Left ventricle myocardium inferior (tissue), 1 donor: ENCODE data around the gene ETFB. TPM values are rescaled to one million over a fixed set of nuclear protein-coding genes. Genes with fewer than 3 reads are reported as not detected.
"Not testable (repeated sequence)": the region's sequence is repeated elsewhere in the genome, so short reads cannot be mapped to it uniquely, and the experiment has no call there.

Experiments
- DNase-seq: peaks from one replicate; pipeline ENCODE4 v3.0.0-alpha.2; 2020
- H3K27ac ChIP-seq: fragments of 200-600 bp; replicated peaks from 2 replicates; pipeline ENCODE4 v1.8.0; 2021
- H3K27me3 ChIP-seq: fragments of 200-600 bp; 2 replicates; pipeline ENCODE4 v1.8.0; 2021; ENCODE audit warnings: low read depth
- H3K36me3 ChIP-seq: fragments of 200-600 bp; 2 replicates; pipeline ENCODE4 v1.8.0; 2021
- H3K4me1 ChIP-seq: fragments of 200-600 bp; 2 replicates; pipeline ENCODE4 v1.8.0; 2021
- H3K4me3 ChIP-seq: fragments of 200-600 bp; 2 replicates; pipeline ENCODE4 v1.8.0; 2021; ENCODE audit warnings: mild to moderate bottlenecking, moderate library complexity
- H3K9me3 ChIP-seq: fragments of 200-600 bp; replicated peaks from 2 replicates; pipeline ENCODE4 v1.8.0; 2021
- CTCF ChIP-seq: fragments of 200-600 bp; IDR thresholded peaks from 2 replicates; pipeline ENCODE4 v1.8.0; 2021; ENCODE audit warnings: antibody characterized with exemption, mild to moderate bottlenecking, borderline replicate concordance
- intact Hi-C: fragments of 100-400 bp; cut with micrococcal nuclease; formaldehyde crosslinking; loops from one replicate; pipeline ENCODE4 v1.11.0; 2022
- total RNA-seq: library from RNA; stranded (reverse); fragmentation: NEBNext Ultra II Directional; extraction: Animal tissue kit (Norgen Biotek cat#: 25700); gene quantifications from one replicate; pipeline ENCODE4 v1.2.1, GENCODE V29; 2021
- donor health status: DM: no; HTN: yes; CAD: no; lungs with severe emphysema.

Gene ETFB
- total RNA-seq, 1 donor from 2014 or later = 365 TPM

GRCh38 chr19:51399231-51399630, 33.0 kb upstream of the ETFB start:
- Histone ChIP-seq H3K27ac (no peak overlapping the region), H3K4me1 (peaks cover 6% of the 10 kb centered on the region), H3K36me3 (no peaks in the 10 kb centered on the region), H3K4me3 (no peak overlapping the region), H3K9me3 (peaks cover 19% of the 10 kb centered on the region), H3K27me3 (no peaks in the 10 kb centered on the region)
- intact Hi-C loops = no loop called here
- DNase-seq = no peak
- TF ChIP-seq CTCF = no peak

- Histone ChIP-seq H3K36me3 (no peaks in the 10 kb centered on the region), H3K27ac (no peak overlapping the region), H3K9me3 (peaks cover 19% of the 10 kb centered on the region), H3K4me1 (peaks cover 10% of the 10 kb centered on the region), H3K27me3 (no peaks in the 10 kb centered on the region), H3K4me3 (no peak overlapping the region)
- TF ChIP-seq CTCF = peak; percentile 54
- intact Hi-C loops = no loop called here
- DNase-seq = no peak
These were observed 32.0 kb upstream of the ETFB start for GRCh38 chr19:51398096-51398704.

GRCh38 chr19:51397453-51397852, 31.3 kb upstream of the ETFB start:
- H3K27ac ChIP-seq = not testable (repeated sequence)

GRCh38 chr19:51396175-51396574, 30.0 kb upstream of the ETFB start:
- no peak overlapping the region for H3K27ac ChIP-seq
- H3K4me1 ChIP-seq = peaks cover 10% of the 10 kb centered on the region
- no peak overlapping the region for H3K4me3 ChIP-seq
- intact Hi-C loops = no loop called here
- TF ChIP-seq CTCF = no peak
- no peak for DNase-seq
- no peaks in the 10 kb centered on the region for H3K36me3 ChIP-seq
- H3K9me3 ChIP-seq = peaks cover 2% of the 10 kb centered on the region
- peaks cover 7% of the 10 kb centered on the region for H3K27me3 ChIP-seq

More at GRCh38 chr19:51397453-51397852, 31.3 kb upstream of the ETFB start:
- intact Hi-C loops, H3K4me3 ChIP-seq, H3K27me3 ChIP-seq, H3K36me3 ChIP-seq, DNase-seq: not testable (repeated sequence)
- peaks cover 10% of the 10 kb centered on the region for H3K4me1 ChIP-seq
- H3K9me3 ChIP-seq = peaks cover 15% of the 10 kb centered on the region

GRCh38 chr19:51394050-51394836, 28.1 kb upstream of the ETFB start:
- no peaks in the 10 kb centered on the region for H3K9me3 ChIP-seq
- intact Hi-C loops = no loop called here
- no peak for TF ChIP-seq CTCF
- peaks cover 18% of the 10 kb centered on the region for H3K27me3 ChIP-seq
- no peaks in the 10 kb centered on the region for H3K36me3 ChIP-seq
- peak overlapping the region; percentile 61 for H3K4me3 ChIP-seq
- peaks cover 10% of the 10 kb centered on the region for H3K4me1 ChIP-seq
- DNase-seq = peak; percentile 89
- H3K27ac ChIP-seq = peak overlapping the region; percentile 79

- Histone ChIP-seq H3K4me1 (peaks cover 10% of the 10 kb centered on the region), H3K9me3 (no peaks in the 10 kb centered on the region), H3K36me3 (no peaks in the 10 kb centered on the region), H3K4me3 (no peak overlapping the region), H3K27ac (no peak overlapping the region), H3K27me3 (peaks cover 18% of the 10 kb centered on the region)
- intact Hi-C loops = no loop called here
- TF ChIP-seq CTCF = no peak
- DNase-seq = no peak
These were observed 26.5 kb upstream of the ETFB start for GRCh38 chr19:51392701-51393100.
